Adrenal gland (tissue), 12 donors: Measurements from ENCODE around the gene GMEB2. TPM values are rescaled to one million over a fixed set of nuclear protein-coding genes. Genes with fewer than 3 reads are reported as not detected.

Source experiments
- DNase-seq, 7 donors: peaks; one replicate each; pipeline ENCODE4 v3.0.0-alpha.2; 2019 to 2020
- H3K27ac ChIP-seq, 5 donors: fragments of 200-600 bp; sonication (generic) in 4 of 5; 1 replicate in 3 of 5; 2 replicates in 2 of 5; pipeline versions ENCODE4 v1.5.1 to v1.8.0; 2016 to 2020; ENCODE audit warnings: mild to moderate bottlenecking in 1 of 5
- H3K27me3 ChIP-seq: fragments of 200-600 bp; 2 replicates; pipeline ENCODE4 v1.8.0; 2021
- H3K36me3 ChIP-seq, 2 donors: fragments of 200-600 bp; replicated peaks in 1 of 2; 1 replicate in 1 of 2; 2 replicates in 1 of 2; pipeline versions ENCODE4 v1.5.1 to v1.8.0; 2018 to 2022
- H3K4me1 ChIP-seq, 2 donors: fragments of 200-600 bp; replicated peaks in 1 of 2; 1 replicate in 1 of 2; 2 replicates in 1 of 2; pipeline versions ENCODE4 v1.5.1 to v1.8.0; 2018 to 2021
- H3K4me3 ChIP-seq, 4 donors: fragments of 200-600 bp; sonication (generic) in 3 of 4; one replicate each; pipeline ENCODE4 v1.5.1; 2016 to 2018
- H3K9me3 ChIP-seq, 3 donors: fragments of 200-600 bp; sonication (generic) in 1 of 3; replicated peaks in 1 of 3; 1 replicate in 2 of 3; 2 replicates in 1 of 3; pipeline versions ENCODE4 v1.5.1 to v1.8.0; 2016 to 2021
- POLR2A ChIP-seq, 2 donors: fragments of 450-650 bp; IDR thresholded peaks; one replicate each; pipeline ENCODE4 v1.6.1; 2017; ENCODE audit warnings: antibody characterized with exemption in 2 of 2, mild to moderate bottlenecking in 2 of 2, moderate library complexity in 1 of 2
- WGBS, 4 donors: extraction: QIAGEN DNeasy Blood & Tissue Kit in 2 of 4; methylation state at CpG; one replicate each; pipeline versions ENCODE4 v1.1.5 to v1.1.7; 2013 to 2017; 5-methylcytosine and 5-hydroxymethylcytosine counted together
- intact Hi-C, 2 donors: fragments of 100-400 bp; cut with DNase I; formaldehyde crosslinking; loops; one replicate each; pipeline versions ENCODE4 v1.14.1 to v1.15.0; 2022 to 2023
- polyA plus RNA-seq, 3 donors: library from polyadenylated mRNA; stranded (reverse); fragments of 200-250 nt in 2 of 3; fragments of 350-450 nt in 1 of 3; fragmentation: Illumina TruSeq in 1 of 3; extraction: RNeasy Lipid Tissue Mini Kit (QIAGEN cat#74804) in 1 of 3; gene quantifications; one replicate each; pipeline ENCODE4 v1.2.3, GENCODE V29; 2013 to 2014
- total RNA-seq, 9 donors: library from RNA; depleted of rRNA in 4 of 9; stranded (reverse); fragments of >200 nt in 4 of 9; fragments of 120-200 nt in 1 of 9; fragmentation: NEBNext Ultra II Directional in 1 of 9; extraction: Animal tissue kit (Norgen Biotek cat#: 25700) in 1 of 9; gene quantifications; one replicate each; pipeline versions ENCODE4 v1.1.0 to v1.2.4, GENCODE V29; 2013 to 2023
- TF ChIP-seq, protein P1 (sequence below), 6 experiments: fragments of 450-650 bp in 4 of 6; fragments of 200-600 bp in 2 of 6; sonication (generic) in 1 of 6; IDR thresholded peaks; 1 replicate in 5 of 6; 2 replicates in 1 of 6; pipeline versions ENCODE4 v1.5.1 to v1.8.0; 2016 to 2021; ENCODE audit warnings: antibody characterized with exemption in 6 of 6, mild to moderate bottlenecking in 2 of 6, moderate library complexity in 1 of 6
- donor health status: healthy with polysubstance abuse.
- donor health status: Bipolar disorder and iron deficiency.
- donor health status: DM: yes; HTN: yes; CAD: no.
- donor health status: DM: no; HTN: no; CAD: no.
- donor health status: DM: no; HTN: no; CAD: no.
- donor health status: DM: yes; HTN: yes; CAD: no.

The GMEB2 gene
- total and polyA plus RNA-seq, 12 donors = 4.2 to 18.2 (median 12.5) TPM

DNA sequence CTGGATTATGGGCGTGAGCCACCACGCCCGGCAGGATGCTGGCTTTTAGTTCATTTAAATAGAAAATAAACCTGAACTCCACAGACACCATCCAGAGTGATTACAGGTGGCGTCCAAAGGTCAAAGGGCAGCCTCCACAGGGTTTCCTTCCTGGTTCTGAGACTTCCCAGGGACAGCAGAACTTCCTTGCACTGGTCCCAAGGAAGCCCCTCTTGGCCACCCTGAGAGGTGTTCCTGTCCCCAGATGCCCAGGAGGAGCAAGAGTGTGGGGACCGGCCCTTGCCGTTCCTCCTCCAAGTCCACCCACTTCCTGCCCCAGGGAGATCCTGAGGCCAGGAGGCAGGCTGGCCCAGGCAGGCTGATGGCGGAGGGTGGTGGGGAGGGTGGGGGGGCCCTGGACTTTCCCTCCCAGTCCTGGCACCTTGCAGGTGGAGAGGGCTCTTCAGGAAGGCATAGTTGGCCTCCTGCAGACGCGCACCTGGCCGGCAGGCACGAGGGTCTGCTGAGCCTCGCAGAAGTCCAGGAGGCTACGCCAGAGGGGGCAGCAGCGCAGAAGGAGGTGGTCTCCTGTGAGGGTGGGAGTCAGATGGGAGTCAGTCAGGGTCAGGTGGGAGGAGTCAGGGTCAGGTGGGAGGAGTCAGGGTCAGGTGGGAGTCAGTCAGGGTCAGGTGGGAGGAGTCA, 68.0 kb downstream of the GMEB2 start:
- Histone ChIP-seq H3K4me3 (no peak overlapping the region), H3K36me3 (peaks cover 0 to 32% of the 10 kb centered on the region in 2 donors), H3K27ac (no peak overlapping the region), H3K27me3 (no peaks in the 10 kb centered on the region), H3K4me1 (peaks cover 0 to under 1% of the 10 kb centered on the region in 2 donors), H3K9me3 (no peaks in the 10 kb centered on the region)
- no peak for DNase-seq
- TF ChIP-seq, protein P1, sequence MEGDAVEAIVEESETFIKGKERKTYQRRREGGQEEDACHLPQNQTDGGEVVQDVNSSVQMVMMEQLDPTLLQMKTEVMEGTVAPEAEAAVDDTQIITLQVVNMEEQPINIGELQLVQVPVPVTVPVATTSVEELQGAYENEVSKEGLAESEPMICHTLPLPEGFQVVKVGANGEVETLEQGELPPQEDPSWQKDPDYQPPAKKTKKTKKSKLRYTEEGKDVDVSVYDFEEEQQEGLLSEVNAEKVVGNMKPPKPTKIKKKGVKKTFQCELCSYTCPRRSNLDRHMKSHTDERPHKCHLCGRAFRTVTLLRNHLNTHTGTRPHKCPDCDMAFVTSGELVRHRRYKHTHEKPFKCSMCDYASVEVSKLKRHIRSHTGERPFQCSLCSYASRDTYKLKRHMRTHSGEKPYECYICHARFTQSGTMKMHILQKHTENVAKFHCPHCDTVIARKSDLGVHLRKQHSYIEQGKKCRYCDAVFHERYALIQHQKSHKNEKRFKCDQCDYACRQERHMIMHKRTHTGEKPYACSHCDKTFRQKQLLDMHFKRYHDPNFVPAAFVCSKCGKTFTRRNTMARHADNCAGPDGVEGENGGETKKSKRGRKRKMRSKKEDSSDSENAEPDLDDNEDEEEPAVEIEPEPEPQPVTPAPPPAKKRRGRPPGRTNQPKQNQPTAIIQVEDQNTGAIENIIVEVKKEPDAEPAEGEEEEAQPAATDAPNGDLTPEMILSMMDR (IDR thresholded peaks at IDR 0.05) = no peak
- no peak for TF ChIP-seq POLR2A (IDR thresholded peaks at IDR 0.05)
- WGBS, 4 donors = 95 to 99% (median 96%) methylated on average over 11 to 14 of the region's 14 CpGs
- intact Hi-C loops = no loop called here

DNA sequence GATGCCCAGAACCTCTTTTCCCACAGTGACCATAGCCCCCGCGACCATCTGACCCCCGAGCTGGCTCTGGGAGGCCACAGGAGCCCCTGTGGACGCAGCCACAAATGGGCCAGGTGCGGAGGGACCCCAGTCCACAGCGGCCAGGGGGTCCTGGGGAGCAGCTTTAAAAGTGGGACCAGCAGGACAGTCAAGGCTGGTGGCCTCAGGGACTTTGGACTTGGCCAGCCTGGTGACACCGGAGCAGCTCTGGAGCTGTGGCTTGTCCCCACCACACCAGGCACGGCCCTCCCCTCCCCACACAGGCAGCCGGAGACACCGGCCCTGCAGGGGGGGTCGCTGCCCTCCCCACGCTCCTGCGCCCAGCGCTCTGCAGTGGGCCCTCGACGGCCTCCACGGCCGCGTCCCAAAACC, 69.4 kb downstream of the GMEB2 start:
- TF ChIP-seq POLR2A (IDR thresholded peaks at IDR 0.05) = no peak
- TF ChIP-seq, protein P1 (IDR thresholded peaks at IDR 0.05) = no peak
- no peaks in the 10 kb centered on the region for H3K27me3 ChIP-seq
- WGBS, 4 donors = 91 to 92% (median 92%) methylated on average over 9 to 19 of the region's 19 CpGs

DNA sequence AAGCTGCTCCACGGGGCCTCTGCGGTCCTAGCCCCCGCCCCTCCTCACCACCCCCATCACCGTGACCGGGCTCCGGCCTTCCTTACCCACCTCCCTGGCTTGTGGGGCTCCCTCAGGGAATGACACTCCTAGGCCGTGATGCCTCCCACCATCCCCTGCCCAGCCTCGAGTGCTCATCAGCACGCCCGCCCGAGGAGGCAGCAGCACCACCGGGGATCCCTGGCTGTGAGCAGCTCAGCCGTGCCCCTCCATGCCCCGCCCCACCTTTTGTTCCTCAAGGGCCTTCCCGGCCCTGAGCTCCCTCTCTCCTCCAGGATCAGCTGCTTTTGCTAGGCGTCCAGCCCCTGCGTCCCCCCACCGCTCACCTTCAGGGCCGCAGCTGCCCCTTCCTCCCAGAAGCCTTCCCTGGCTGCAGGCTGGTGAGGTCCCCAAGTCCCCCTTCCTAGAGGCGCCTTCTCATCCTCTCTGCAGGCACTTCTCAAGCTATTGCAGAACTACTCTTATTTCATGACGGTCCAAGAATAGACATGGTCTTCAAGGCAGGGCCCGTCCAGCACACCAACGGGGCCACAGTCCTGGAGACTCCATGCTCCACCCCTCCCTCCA, 69.9 kb downstream of the GMEB2 start:
- intact Hi-C loops = no loop called here
- no peak overlapping the region for H3K27ac ChIP-seq
- no peak for TF ChIP-seq POLR2A (IDR thresholded peaks at IDR 0.05)
- TF ChIP-seq, protein P1 (IDR thresholded peaks at IDR 0.05) = no peak
- WGBS, 4 donors = 77 to 81% (median 80%) methylated on average over 15 to 23 of the region's 23 CpGs
- peaks cover 0 to 15% of the 10 kb centered on the region in 2 donors for H3K36me3 ChIP-seq
- H3K4me1 ChIP-seq = peaks cover 0 to 4% of the 10 kb centered on the region in 2 donors
- H3K4me3 ChIP-seq = no peak overlapping the region
- H3K9me3 ChIP-seq = no peaks in the 10 kb centered on the region
- no peaks in the 10 kb centered on the region for H3K27me3 ChIP-seq
- no peak for DNase-seq

More for the DNA sequence above, 69.4 kb downstream of the GMEB2 start:
- Histone ChIP-seq H3K9me3 (no peaks in the 10 kb centered on the region), H3K36me3 (peaks cover 0 to 20% of the 10 kb centered on the region in 2 donors), H3K4me1 (peaks cover 0 to 4% of the 10 kb centered on the region in 2 donors), H3K27ac (no peak overlapping the region), H3K4me3 (no peak overlapping the region)
- intact Hi-C loops = no loop called here
- no peak for DNase-seq

DNA sequence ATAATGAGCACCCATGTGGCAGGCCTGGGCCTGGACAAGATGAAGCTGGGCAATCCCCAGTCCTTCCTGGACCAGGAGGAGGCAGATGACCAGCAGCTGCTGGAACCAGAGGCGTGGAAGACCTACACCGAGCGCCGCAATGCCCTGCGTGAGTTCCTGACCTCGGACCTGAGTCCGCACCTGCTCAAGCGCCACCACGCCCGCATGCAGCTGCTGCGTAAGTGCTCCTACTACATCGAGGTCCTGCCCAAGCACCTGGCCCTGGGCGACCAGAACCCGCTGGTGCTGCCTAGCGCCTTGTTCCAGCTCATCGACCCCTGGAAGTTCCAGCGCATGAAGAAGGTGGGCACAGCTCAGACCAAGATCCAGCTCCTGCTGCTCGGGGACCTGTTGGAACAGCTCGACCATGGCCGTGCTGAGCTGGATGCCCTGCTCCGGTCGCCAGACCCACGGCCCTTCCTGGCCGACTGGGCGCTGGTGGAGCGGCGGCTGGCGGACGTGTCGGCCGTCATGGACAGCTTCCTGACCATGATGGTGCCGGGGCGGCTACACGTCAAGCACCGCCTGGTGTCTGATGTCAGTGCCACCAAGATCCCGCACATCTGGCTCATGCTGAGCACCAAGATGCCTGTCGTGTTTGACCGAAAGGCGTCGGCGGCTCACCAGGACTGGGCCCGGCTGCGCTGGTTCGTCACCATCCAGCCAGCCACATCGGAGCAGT, 71.1 kb downstream of the GMEB2 start:
- DNase-seq = no peak
- Histone ChIP-seq H3K4me1 (peaks cover 0 to 4% of the 10 kb centered on the region in 2 donors), H3K4me3 (no peak overlapping the region), H3K27ac (no peak overlapping the region), H3K27me3 (no peaks in the 10 kb centered on the region), H3K9me3 (no peaks in the 10 kb centered on the region), H3K36me3 (peaks cover 0 to 10% of the 10 kb centered on the region in 2 donors)
- no peak for TF ChIP-seq POLR2A (IDR thresholded peaks at IDR 0.05)
- TF ChIP-seq, protein P1 (IDR thresholded peaks at IDR 0.05) = no peak
- intact Hi-C loops = no loop called here
- WGBS, 4 donors = 94 to 97% (median 96%) methylated on average over 13 to 45 of the region's 45 CpGs
